Uterus (tissue), 2 donors: ENCODE measurements around the gene ZNF423.

ENCODE experiments used
- CTCF ChIP-seq, 4 experiments: fragments of 200-600 bp in 2 of 4; fragments of 450-650 bp in 2 of 4; sonication (generic) in 2 of 4; IDR thresholded peaks; one replicate each; pipeline ENCODE4 v1.5.1; 2016 to 2019; ENCODE audit warnings: antibody characterized with exemption in 4 of 4, mild to moderate bottlenecking in 2 of 4, moderate library complexity in 1 of 4
- POLR2A ChIP-seq, 2 donors: fragments of 450-650 bp; IDR thresholded peaks; one replicate each; pipeline ENCODE4 v1.6.1; 2016; ENCODE audit warnings: antibody characterized with exemption in 2 of 2, mild to moderate bottlenecking in 1 of 2, moderate library complexity in 1 of 2

DNA sequence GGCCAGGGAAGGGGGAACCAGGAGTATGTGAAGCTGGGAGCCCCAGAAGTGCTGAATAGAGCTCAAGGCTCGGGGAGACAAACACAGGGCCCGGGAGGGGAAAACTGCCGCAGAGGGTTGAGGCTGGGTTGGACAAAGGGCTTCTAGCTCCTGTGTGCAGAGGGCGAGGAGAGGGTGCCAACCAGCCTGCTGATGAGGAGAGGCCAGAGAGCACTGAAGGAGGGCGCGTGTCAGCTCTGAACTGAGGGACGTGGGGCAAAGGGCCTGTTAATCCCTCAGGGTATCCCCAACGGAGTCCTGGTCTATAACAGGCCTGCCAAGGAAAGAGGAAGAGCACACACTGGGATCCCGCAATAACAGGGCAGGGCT is 331.0 kb downstream of the ZNF423 start:
- TF ChIP-seq CTCF (IDR thresholded peaks at IDR 0.05), result no peak
- no peak for TF ChIP-seq POLR2A (IDR thresholded peaks at IDR 0.05)
